Measurements from ENCODE around the gene NFYC. TPM values are rescaled to one million over a fixed set of nuclear protein-coding genes. Genes with fewer than 3 reads are reported as not detected.

Gene NFYC
- total and polyA plus RNA-seq, 2 of the 8 experiments (the other 6 are each of a cell fraction or from before 2014, with no cell fraction given) = 54.1 to 124 TPM

- no peaks in the 10 kb centered on the region for H3K79me2 ChIP-seq (ENCODE audit: control insufficient read depth in 1 of 2, insufficient read depth in 2 of 2, low read length in 2 of 2)
- H2BK5ac ChIP-seq (ENCODE audit: low read depth, low read length) = no peak overlapping the region
- no peaks in the 10 kb centered on the region for H4K20me1 ChIP-seq (replicated peaks in 1 of 2; ENCODE audit: control insufficient read depth in 1 of 2, insufficient read depth in 2 of 2, low read length in 2 of 2)
- no peak overlapping the region for H2BK12ac ChIP-seq (ENCODE audit: low read depth, low read length)
- H3K9me3 ChIP-seq (ENCODE audit: insufficient read depth in 2 of 2, low read depth in 1 of 2, low read length in 1 of 2) = no peaks in the 10 kb centered on the region
- TF ChIP-seq KDM1A (IDR thresholded peaks at IDR 0.05; ENCODE audit: borderline replicate concordance, low read length) = no peak
- no peak for TF ChIP-seq ZNF274 (IDR thresholded peaks at IDR 0.05; ENCODE audit: borderline replicate concordance, extremely low read depth, low read length)
- TF ChIP-seq SIRT6 (IDR thresholded peaks at IDR 0.05; ENCODE audit: low read length) = no peak
- no peak for TF ChIP-seq SIX5 (IDR thresholded peaks at IDR 0.05; ENCODE audit: low read depth, low read length)
- no peak for TF ChIP-seq HDAC2 (IDR thresholded peaks at IDR 0.05; ENCODE audit: borderline replicate concordance in 1 of 2, low read depth in 2 of 2, low read length in 2 of 2)
- TF ChIP-seq RXRA (IDR thresholded peaks at IDR 0.05; ENCODE audit: insufficient read depth, low read depth, low read length) = no peak
- H2AK5ac ChIP-seq (ENCODE audit: low read depth, low read length) = no peak overlapping the region
- no peak overlapping the region for H3K4ac ChIP-seq (replicated peaks; ENCODE audit: insufficient read length, low read depth, low read length)
- H4K5ac ChIP-seq (ENCODE audit: insufficient read length, low read depth, low read length) = no peak overlapping the region
- no peak overlapping the region for H3K14ac ChIP-seq (ENCODE audit: insufficient read length)
- H4K8ac ChIP-seq (ENCODE audit: extremely low read depth, insufficient read depth, low read length) = no peak overlapping the region
- H3K9ac ChIP-seq (replicated peaks in 1 of 4; ENCODE audit: extremely low read depth in 1 of 4, low read depth in 3 of 4, low read length in 3 of 4) = no peak overlapping the region
- H3K4me3 ChIP-seq (ENCODE audit: extremely low read depth in 1 of 4, insufficient read depth in 2 of 4, low read depth in 3 of 4, low read length in 4 of 4) = no peak overlapping the region
- H2BK120ac ChIP-seq (replicated peaks; ENCODE audit: low read depth, low read length) = no peak overlapping the region
- no peaks in the 10 kb centered on the region for H3K36me3 ChIP-seq (ENCODE audit: control insufficient read depth in 2 of 4, insufficient read depth in 4 of 4, low read length in 3 of 4)
- no peaks in the 10 kb centered on the region for H3K27me3 ChIP-seq (replicated peaks in 1 of 4; ENCODE audit: control insufficient read depth in 3 of 4, extremely low read depth in 1 of 4, insufficient read depth in 3 of 4, low read length in 3 of 4)
- H4K91ac ChIP-seq (replicated peaks; ENCODE audit: insufficient read length, low read length) = no peak overlapping the region
- no peak overlapping the region for H2AFZ ChIP-seq (ENCODE audit: low read length)
- no peak overlapping the region; the same call in 1 of the 2 replicates for H3K18ac ChIP-seq (ENCODE audit: extremely low read depth, low read length)
- H3K56ac ChIP-seq (replicated peaks; ENCODE audit: insufficient read length, low read depth, low read length) = no peak overlapping the region
- no peak for DNase-seq (ENCODE audit: low read depth in 1 of 2, low spot score in 2 of 2)
- no peaks in the 10 kb centered on the region for H3K79me1 ChIP-seq (ENCODE audit: low read depth, low read length)
- H3K4me2 ChIP-seq (ENCODE audit: insufficient read depth in 1 of 2, low read depth in 2 of 2, low read length in 2 of 2) = no peak overlapping the region
- WGBS, 2 experiments (ENCODE audit: extremely low coverage in 1 of 2, insufficient coverage in 1 of 2, insufficient read length in 1 of 2, insufficient replicate concordance in 2 of 2, low coverage in 1 of 2, low lambda C conversion rate in 2 of 2, missing lambda C conversion rate in 1 of 2) = 100% methylated on average over 1 of the region's 1 CpG; no CpG with 5 or more reads in 1 of the 2 experiments
- no peaks in the 10 kb centered on the region for H3K23me2 ChIP-seq (ENCODE audit: low read depth, low read length)
- no peaks in the 10 kb centered on the region for H3K4me1 ChIP-seq (replicated peaks in 1 of 4; ENCODE audit: control insufficient read depth in 3 of 4, insufficient read depth in 4 of 4, low read length in 3 of 4)
- no peak overlapping the region for H2BK20ac ChIP-seq (ENCODE audit: low read length)
- H2BK15ac ChIP-seq (ENCODE audit: low read length) = no peak overlapping the region
- ChIA-PET CTCF (ENCODE audit: partially characterized antibody) (interaction anchor here (0.9 to 1.3 kb wide), 2 partner anchors 23 to 51 kb away, joined by 5 to 6 read pairs; no protein-coding TSS in a partner anchor), POLR2A (ENCODE audit: partially characterized antibody) (interaction anchor here (1.0 to 3.5 kb wide), 3 partner anchors 12 to 15 kb away, joined by 3 to 23 read pairs (median 4); partner anchors contain the start of gene NFYC)
- no peak overlapping the region for H3K27ac ChIP-seq (ENCODE audit: low read depth, low read length)
- FAIRE-seq = no peak
- no peak overlapping the region for H3K23ac ChIP-seq (ENCODE audit: insufficient read length)
Measured at GRCh38 chr1:40676501-40676900, 15.0 kb upstream of the NFYC start.
